SK-N-SH treated with all-trans-retinoic acid at 6 μM for 48 hours (cell line): Measurements from ENCODE around the gene PFN1.

Experiments
- ATAC-seq: fragments of 200-7000 bp; cut with Tn5 transposase; 3 replicates; pipeline ENCODE4 v1.9.1; 2020; ENCODE audit warnings: mild to moderate bottlenecking, moderate library complexity
- ARNTL ChIP-seq: fragments of 450-650 bp; formaldehyde crosslinking; IDR thresholded peaks from 2 replicates; pipeline ENCODE4 v1.5.0; 2020; ENCODE audit warnings: low read depth, mild to moderate bottlenecking, moderate library complexity, borderline replicate concordance
- BACH2 ChIP-seq: fragments of 250-450 bp; sonication (Bioruptor Pico); IDR thresholded peaks from 2 replicates; pipeline ENCODE4 v1.9.0; 2021; ENCODE audit warnings: mild to moderate bottlenecking, borderline replicate concordance
- CREB5 ChIP-seq: fragments of 250-450 bp; sonication (Bioruptor Pico); IDR thresholded peaks from 2 replicates; pipeline ENCODE4 v1.5.1; 2020; ENCODE audit warnings: low read depth, mild to moderate bottlenecking, moderate library complexity
- CSDC2 ChIP-seq: fragments of 250-450 bp; sonication (Bioruptor Pico); IDR thresholded peaks from 2 replicates; pipeline ENCODE4 v1.5.0; 2020; ENCODE audit warnings: mild to moderate bottlenecking, moderate library complexity
- CSRNP3 ChIP-seq: fragments of 250-450 bp; sonication (Bioruptor Pico); IDR thresholded peaks from 2 replicates; pipeline ENCODE4 v1.5.1; 2021; ENCODE audit warnings: mild to moderate bottlenecking, moderate library complexity
- ESRRG ChIP-seq: fragments of 250-450 bp; sonication (Bioruptor Pico); IDR thresholded peaks from 2 replicates; pipeline ENCODE4 v1.6.1; 2021; ENCODE audit warnings: mild to moderate bottlenecking
- ISL1 ChIP-seq: fragments of 250-450 bp; sonication (Bioruptor Pico); IDR thresholded peaks from 2 replicates; pipeline ENCODE4 v2.1.2; 2022; ENCODE audit warnings: mild to moderate bottlenecking, moderate library complexity
- OSR1 ChIP-seq: fragments of 250-450 bp; sonication (Bioruptor Pico); IDR thresholded peaks from 2 replicates; pipeline ENCODE4 v1.8.0; 2022; ENCODE audit warnings: moderate library complexity, mild to moderate bottlenecking, inconsistent platforms
- POU6F1 ChIP-seq: fragments of 250-450 bp; sonication (Bioruptor Pico); IDR thresholded peaks from 2 replicates; pipeline ENCODE4 v1.8.0; 2021; ENCODE audit warnings: low read depth, mild to moderate bottlenecking, moderate library complexity, borderline replicate concordance
- PPARA ChIP-seq: fragments of 250-450 bp; sonication (Bioruptor Pico); IDR thresholded peaks from 2 replicates; pipeline ENCODE4 v1.5.0; 2020; ENCODE audit warnings: mild to moderate bottlenecking, borderline replicate concordance
- RARB ChIP-seq: fragments of 250-450 bp; sonication (Bioruptor Pico); IDR thresholded peaks from 2 replicates; pipeline ENCODE4 v1.8.0; 2021; ENCODE audit warnings: mild to moderate bottlenecking, moderate library complexity
- SNAI2 ChIP-seq: fragments of 250-450 bp; sonication (Bioruptor Pico); IDR thresholded peaks from 2 replicates; pipeline ENCODE4 v1.5.0; 2020; ENCODE audit warnings: mild to moderate bottlenecking, moderate library complexity
- TCF4 ChIP-seq: fragments of 250-450 bp; sonication (Bioruptor Pico); IDR thresholded peaks from 2 replicates; pipeline ENCODE4 v1.8.0; 2021; ENCODE audit warnings: mild to moderate bottlenecking, moderate library complexity, borderline replicate concordance
- TOX ChIP-seq: fragments of 250-450 bp; sonication (Bioruptor Pico); IDR thresholded peaks from 2 replicates; pipeline ENCODE4 v1.8.0; 2021; ENCODE audit warnings: mild to moderate bottlenecking, moderate library complexity, borderline replicate concordance
- TSHZ2 ChIP-seq: fragments of 250-450 bp; sonication (Bioruptor Pico); IDR thresholded peaks from 2 replicates; pipeline ENCODE4 v1.5.0; 2020; ENCODE audit warnings: mild to moderate bottlenecking, moderate library complexity
- ZFP3 ChIP-seq: fragments of 250-450 bp; sonication (Bioruptor Pico); IDR thresholded peaks from 2 replicates; pipeline ENCODE4 v1.5.0; 2020; ENCODE audit warnings: mild to moderate bottlenecking, moderate library complexity
- ZFP30 ChIP-seq: fragments of 450-650 bp; formaldehyde crosslinking; IDR thresholded peaks from 2 replicates; pipeline ENCODE4 v1.5.0; 2022; ENCODE audit warnings: mild to moderate bottlenecking, moderate library complexity
- ZNF565 ChIP-seq: fragments of 450-650 bp; formaldehyde crosslinking; conservative IDR thresholded peaks from 2 replicates; pipeline ENCODE4 v1.5.0; 2020; ENCODE audit warnings: low read depth, mild to moderate bottlenecking, moderate library complexity
- ZNF70 ChIP-seq: fragments of 450-650 bp; formaldehyde crosslinking; IDR thresholded peaks from 2 replicates; pipeline ENCODE4 v1.5.0; 2020; ENCODE audit warnings: mild to moderate bottlenecking, moderate library complexity
- ZNF8 ChIP-seq: fragments of 450-650 bp; formaldehyde crosslinking; IDR thresholded peaks from 2 replicates; pipeline ENCODE4 v1.5.0; 2020; ENCODE audit warnings: mild to moderate bottlenecking, moderate library complexity

PFN1 gene

GRCh38 chr17:4969551-4970173 is 21.3 kb upstream of the PFN1 start:
- TF ChIP-seq RARB (CRISPR knock-in tag), result no peak
- no peak for TF ChIP-seq ZNF565 (CRISPR knock-in tag)
- no peak for TF ChIP-seq ZNF8 (CRISPR knock-in tag)
- TF ChIP-seq ZNF70 (CRISPR knock-in tag), result no peak
- TF ChIP-seq SNAI2, result no peak
- TF ChIP-seq POU6F1 (CRISPR knock-in tag), result no peak
- TF ChIP-seq CSDC2 (CRISPR knock-in tag), result no peak
- TF ChIP-seq PPARA (CRISPR knock-in tag), result no peak
- TF ChIP-seq TOX (CRISPR knock-in tag), result no peak
- TF ChIP-seq ESRRG, result no peak
- no peak for TF ChIP-seq ZFP30 (CRISPR knock-in tag)
- TF ChIP-seq ARNTL (CRISPR knock-in tag), result no peak
- TF ChIP-seq BACH2, result no peak
- TF ChIP-seq ISL1 (CRISPR knock-in tag), result no peak
- TF ChIP-seq OSR1 (CRISPR knock-in tag), result no peak
- no peak for ATAC-seq

- no peak for ATAC-seq
- TF ChIP-seq ZNF8 (CRISPR knock-in tag) (no peak), ZFP3 (CRISPR knock-in tag) (no peak), CSRNP3 (CRISPR knock-in tag) (no peak), ARNTL (CRISPR knock-in tag) (no peak), ZFP30 (CRISPR knock-in tag) (no peak), ISL1 (CRISPR knock-in tag) (no peak), OSR1 (CRISPR knock-in tag) (no peak), ZNF565 (CRISPR knock-in tag) (no peak), PPARA (CRISPR knock-in tag) (no peak), TOX (CRISPR knock-in tag) (no peak), TCF4 (CRISPR knock-in tag) (no peak), TSHZ2 (CRISPR knock-in tag) (no peak), ZNF70 (CRISPR knock-in tag) (no peak), ESRRG (no peak), CSDC2 (CRISPR knock-in tag) (no peak), CREB5 (CRISPR knock-in tag) (no peak)
Observed at GRCh38 chr17:4969047-4969550, 20.8 kb upstream of the PFN1 start.

- no peak for ATAC-seq
- no peak for TF ChIP-seq ZFP3 (CRISPR knock-in tag)
- TF ChIP-seq RARB (CRISPR knock-in tag), result no peak
- no peak for TF ChIP-seq ZNF8 (CRISPR knock-in tag)
- TF ChIP-seq PPARA (CRISPR knock-in tag), result no peak
- no peak for TF ChIP-seq ISL1 (CRISPR knock-in tag)
Observed at GRCh38 chr17:4968486-4969046, 20.2 kb upstream of the PFN1 start.
